Measurements from ENCODE around the gene FBXL7.

DNA sequence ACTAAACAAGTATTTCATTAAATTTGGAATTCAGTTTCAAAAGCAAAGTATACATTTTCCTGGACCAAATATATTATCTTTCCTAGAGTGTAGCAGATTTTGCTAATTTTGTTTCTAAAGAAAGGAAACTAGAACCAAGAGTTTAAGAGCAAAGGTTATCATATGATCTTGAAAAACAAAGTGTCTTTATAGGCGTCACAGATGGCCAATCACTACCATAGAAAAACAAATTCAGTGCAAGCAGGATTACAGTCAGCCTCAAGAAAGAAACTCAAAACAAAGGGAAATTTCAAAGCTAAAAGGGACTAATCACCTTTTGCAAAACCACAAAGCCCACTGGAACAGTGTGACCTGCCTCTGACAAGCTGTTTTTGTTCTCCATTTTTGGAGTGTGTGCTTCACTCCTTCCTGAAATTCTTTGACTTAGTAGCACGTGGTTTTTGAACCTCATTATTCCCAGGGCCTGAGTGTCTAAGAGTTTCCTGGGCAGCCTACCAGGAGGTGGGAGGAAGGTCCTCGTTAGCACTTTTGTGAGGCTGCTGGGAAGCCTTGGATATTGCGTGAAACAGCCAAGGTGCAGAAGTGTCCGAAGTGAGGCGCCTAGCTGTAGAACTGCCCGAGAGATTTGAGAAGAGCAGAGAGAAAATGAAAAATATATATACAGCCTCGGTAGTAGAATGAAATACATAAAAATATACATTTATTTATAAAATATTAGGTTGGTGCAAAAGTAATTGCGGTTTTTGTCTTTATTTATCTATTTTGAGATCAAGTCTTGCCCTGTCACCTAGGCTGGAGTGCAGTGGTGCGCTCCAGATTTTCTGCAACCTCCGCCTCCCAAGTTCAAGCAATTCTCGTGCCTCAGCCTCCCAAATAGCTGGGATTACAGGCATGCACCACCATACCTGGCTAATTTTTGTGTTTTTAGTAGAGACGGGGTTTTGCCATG, 433.6 kb downstream of the FBXL7 start:
- TF ChIP-seq, protein P1, sequence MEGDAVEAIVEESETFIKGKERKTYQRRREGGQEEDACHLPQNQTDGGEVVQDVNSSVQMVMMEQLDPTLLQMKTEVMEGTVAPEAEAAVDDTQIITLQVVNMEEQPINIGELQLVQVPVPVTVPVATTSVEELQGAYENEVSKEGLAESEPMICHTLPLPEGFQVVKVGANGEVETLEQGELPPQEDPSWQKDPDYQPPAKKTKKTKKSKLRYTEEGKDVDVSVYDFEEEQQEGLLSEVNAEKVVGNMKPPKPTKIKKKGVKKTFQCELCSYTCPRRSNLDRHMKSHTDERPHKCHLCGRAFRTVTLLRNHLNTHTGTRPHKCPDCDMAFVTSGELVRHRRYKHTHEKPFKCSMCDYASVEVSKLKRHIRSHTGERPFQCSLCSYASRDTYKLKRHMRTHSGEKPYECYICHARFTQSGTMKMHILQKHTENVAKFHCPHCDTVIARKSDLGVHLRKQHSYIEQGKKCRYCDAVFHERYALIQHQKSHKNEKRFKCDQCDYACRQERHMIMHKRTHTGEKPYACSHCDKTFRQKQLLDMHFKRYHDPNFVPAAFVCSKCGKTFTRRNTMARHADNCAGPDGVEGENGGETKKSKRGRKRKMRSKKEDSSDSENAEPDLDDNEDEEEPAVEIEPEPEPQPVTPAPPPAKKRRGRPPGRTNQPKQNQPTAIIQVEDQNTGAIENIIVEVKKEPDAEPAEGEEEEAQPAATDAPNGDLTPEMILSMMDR (IDR thresholded peaks at IDR 0.05), result no peak
- TF ChIP-seq POLR2AphosphoS5 (IDR thresholded peaks at IDR 0.05), result no peak
- TF ChIP-seq POLR2A (IDR thresholded peaks at IDR 0.05), result no peak
- TF ChIP-seq EP300 (IDR thresholded peaks at IDR 0.05; ENCODE audit: low read depth), result no peak

Measured in transverse colon (tissue), 4 donors.